CD14-positive monocyte (primary cell): ENCODE measurements around the gene TFEB. TPM values are rescaled to one million over a fixed set of nuclear protein-coding genes. Genes with fewer than 3 reads are reported as not detected.

ENCODE experiments used
- DNase-seq, 3 donors: peaks; one replicate each; pipeline ENCODE4 v3.0.0-alpha.2; 2011 to 2022
- H2AFZ ChIP-seq: 2 replicates; pipeline ENCODE4 v1.6.0; 2012; ENCODE audit warnings: mild to moderate bottlenecking, low read depth, low read length, inconsistent platforms; ENCODE audit not compliant: insufficient read depth, poor library complexity, severe bottlenecking
- H3K27ac ChIP-seq, 2 donors: 1 replicate in 1 of 2; 2 replicates in 1 of 2; pipeline ENCODE4 v1.5.1; 2012 to 2013; ENCODE audit warnings: low read length in 2 of 2, control low read depth in 1 of 2, inconsistent platforms in 1 of 2, low read depth in 1 of 2, mild to moderate bottlenecking in 1 of 2
- H3K27me3 ChIP-seq, 2 donors: one replicate each; pipeline versions ENCODE4 v1.6.0 to v1.6.1; 2011 to 2013; ENCODE audit warnings: low read length in 2 of 2; ENCODE audit not compliant: control insufficient read depth in 2 of 2, insufficient read depth in 2 of 2
- H3K36me3 ChIP-seq, 2 donors: replicated peaks in 1 of 2; 1 replicate in 1 of 2; 2 replicates in 1 of 2; pipeline versions ENCODE4 v1.5.1 to v1.6.1; 2012 to 2013; ENCODE audit warnings: low read length in 2 of 2, control low read depth in 1 of 2, inconsistent platforms in 1 of 2, mild to moderate bottlenecking in 1 of 2; ENCODE audit not compliant: insufficient read depth in 2 of 2, control insufficient read depth in 1 of 2
- H3K4me1 ChIP-seq, 2 donors: 1 replicate in 1 of 2; 2 replicates in 1 of 2; pipeline versions ENCODE4 v1.5.1 to v1.6.1; 2012 to 2013; ENCODE audit warnings: low read length in 2 of 2, control low read depth in 1 of 2, inconsistent platforms in 1 of 2, mild to moderate bottlenecking in 1 of 2, moderate library complexity in 1 of 2; ENCODE audit not compliant: insufficient read depth in 2 of 2, control insufficient read depth in 1 of 2
- H3K4me2 ChIP-seq: replicated peaks from 2 replicates; pipeline ENCODE3; 2012; ENCODE audit warnings: low read length, moderate library complexity, mild to moderate bottlenecking; ENCODE audit not compliant: poor library complexity, severe bottlenecking; ENCODE audit errors: extremely low read depth
- H3K4me3 ChIP-seq, 3 experiments: fragments of 200-600 bp in 1 of 3; sonication (generic) in 1 of 3; replicated peaks in 1 of 3; 1 replicate in 2 of 3; 2 replicates in 1 of 3; pipeline ENCODE4 v1.5.1; 2011 to 2013; ENCODE audit warnings: low read length in 3 of 3, mild to moderate bottlenecking in 3 of 3, control low read depth in 2 of 3, low read depth in 2 of 3, inconsistent platforms in 1 of 3, moderate library complexity in 1 of 3
- H3K79me2 ChIP-seq: 2 replicates; pipeline ENCODE4 v1.6.0; 2012; ENCODE audit warnings: mild to moderate bottlenecking, control low read depth, inconsistent platforms, low read length, moderate library complexity; ENCODE audit not compliant: insufficient read depth
- H3K9ac ChIP-seq: 2 replicates; pipeline ENCODE4 v1.6.0; 2017; ENCODE audit warnings: low read length, mild to moderate bottlenecking; ENCODE audit not compliant: insufficient read depth, poor library complexity, severe bottlenecking
- H3K9me3 ChIP-seq, 2 donors: replicated peaks in 1 of 2; 1 replicate in 1 of 2; 2 replicates in 1 of 2; pipeline versions ENCODE4 v1.5.1 to v1.6.1; 2012 to 2013; ENCODE audit warnings: low read length in 2 of 2, control low read depth in 1 of 2; ENCODE audit not compliant: control insufficient read depth in 1 of 2, insufficient read depth in 1 of 2
- H4K20me1 ChIP-seq: 2 replicates; pipeline ENCODE4 v1.6.0; 2012; ENCODE audit warnings: mild to moderate bottlenecking, low read length, control low read depth, moderate library complexity; ENCODE audit not compliant: insufficient read depth
- H3K27ac Mint-ChIP-seq, 7 donors: one replicate each; pipeline ENCODE4 v1.8.0; 2020; ENCODE audit warnings: mild to moderate bottlenecking in 7 of 7, mixed read lengths in 7 of 7, moderate library complexity in 6 of 7, inconsistent platforms in 2 of 7
- H3K27me3 Mint-ChIP-seq, 3 donors: one replicate each; pipeline ENCODE4 v1.8.0; 2021 to 2022; ENCODE audit warnings: low read depth in 3 of 3, mild to moderate bottlenecking in 3 of 3, mixed read lengths in 3 of 3, moderate library complexity in 3 of 3, inconsistent platforms in 1 of 3
- H3K36me3 Mint-ChIP-seq, 2 donors: one replicate each; pipeline ENCODE4 v1.8.0; 2020; ENCODE audit warnings: mixed read lengths in 2 of 2, inconsistent platforms in 1 of 2, mild to moderate bottlenecking in 1 of 2
- H3K4me1 Mint-ChIP-seq: one replicate; pipeline ENCODE4 v1.8.0; 2020; ENCODE audit warnings: mild to moderate bottlenecking, mixed read lengths
- H3K4me3 Mint-ChIP-seq, 2 donors: one replicate each; pipeline ENCODE4 v1.8.0; 2020; ENCODE audit warnings: mild to moderate bottlenecking in 2 of 2, mixed read lengths in 2 of 2, moderate library complexity in 1 of 2
- H3K9me3 Mint-ChIP-seq, 7 donors: one replicate each; pipeline ENCODE4 v1.8.0; 2020 to 2022; ENCODE audit warnings: mixed read lengths in 7 of 7, mild to moderate bottlenecking in 6 of 7, moderate library complexity in 6 of 7, inconsistent platforms in 2 of 7
- WGBS: methylation state at CpG from one replicate; pipeline ENCODE4 v1.1.5; 2013; ENCODE audit warnings: missing lambda C conversion rate; ENCODE audit not compliant: insufficient coverage; 5-methylcytosine and 5-hydroxymethylcytosine counted together
- intact Hi-C, 2 donors: fragments of 100-400 bp; cut with micrococcal nuclease; formaldehyde crosslinking; loops; one replicate each; pipeline versions ENCODE4 v1.15.0 to v1.15.1; 2023
- polyA plus RNA-seq, 3 donors: library from polyadenylated mRNA; depleted of rRNA in 1 of 3; unstranded in 2 of 3; stranded (reverse) in 1 of 3; fragments of 300-500 nt in 2 of 3; fragments of >200 nt in 1 of 3; fragmentation: Illumina TruSeq in 2 of 3; gene quantifications; 1 replicate in 2 of 3; 2 replicates in 1 of 3; pipeline ENCODE4 v1.2.3, GENCODE V29; 2012 to 2021
- TF ChIP-seq, protein P1 (sequence below): fragments of 200-600 bp; IDR thresholded peaks from one replicate; pipeline ENCODE4 v1.8.0; 2022; ENCODE audit warnings: antibody characterized with exemption, mild to moderate bottlenecking

TFEB gene
- polyA plus RNA-seq, 3 donors, result 42.6 to 60.0 (median 55.0) TPM

- H3K4me2 ChIP-seq, result no peak overlapping the region
- peaks cover 10% of the 10 kb centered on the region for H3K4me1 Mint-ChIP-seq
- H3K9ac ChIP-seq, result no peak overlapping the region
- H3K27ac Mint-ChIP-seq, result no peak overlapping the region
- H3K36me3 Mint-ChIP-seq, result no peaks in the 10 kb centered on the region
- no peak for DNase-seq
- H3K27me3 Mint-ChIP-seq, result peaks cover 0 to 6% (median 1%) of the 10 kb centered on the region in 3 donors
- 100% methylated on average over 1 of the region's 6 CpGs for WGBS
- no peak overlapping the region for H2AFZ ChIP-seq
- H3K9me3 Mint-ChIP-seq, result peaks cover 0 to 2% (median 0%) of the 10 kb centered on the region in 7 donors
- H3K36me3 ChIP-seq, result no peaks in the 10 kb centered on the region
- no peaks in the 10 kb centered on the region for H3K27me3 ChIP-seq
- no peak overlapping the region for H3K27ac ChIP-seq
- TF ChIP-seq, protein P1, sequence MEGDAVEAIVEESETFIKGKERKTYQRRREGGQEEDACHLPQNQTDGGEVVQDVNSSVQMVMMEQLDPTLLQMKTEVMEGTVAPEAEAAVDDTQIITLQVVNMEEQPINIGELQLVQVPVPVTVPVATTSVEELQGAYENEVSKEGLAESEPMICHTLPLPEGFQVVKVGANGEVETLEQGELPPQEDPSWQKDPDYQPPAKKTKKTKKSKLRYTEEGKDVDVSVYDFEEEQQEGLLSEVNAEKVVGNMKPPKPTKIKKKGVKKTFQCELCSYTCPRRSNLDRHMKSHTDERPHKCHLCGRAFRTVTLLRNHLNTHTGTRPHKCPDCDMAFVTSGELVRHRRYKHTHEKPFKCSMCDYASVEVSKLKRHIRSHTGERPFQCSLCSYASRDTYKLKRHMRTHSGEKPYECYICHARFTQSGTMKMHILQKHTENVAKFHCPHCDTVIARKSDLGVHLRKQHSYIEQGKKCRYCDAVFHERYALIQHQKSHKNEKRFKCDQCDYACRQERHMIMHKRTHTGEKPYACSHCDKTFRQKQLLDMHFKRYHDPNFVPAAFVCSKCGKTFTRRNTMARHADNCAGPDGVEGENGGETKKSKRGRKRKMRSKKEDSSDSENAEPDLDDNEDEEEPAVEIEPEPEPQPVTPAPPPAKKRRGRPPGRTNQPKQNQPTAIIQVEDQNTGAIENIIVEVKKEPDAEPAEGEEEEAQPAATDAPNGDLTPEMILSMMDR, result no peak
- H4K20me1 ChIP-seq, result no peaks in the 10 kb centered on the region
- no peak overlapping the region for H3K4me3 ChIP-seq
- H3K4me3 Mint-ChIP-seq, result no peak overlapping the region
- peaks cover 0 to 5% of the 10 kb centered on the region in 2 donors for H3K4me1 ChIP-seq
- no peaks in the 10 kb centered on the region for H3K9me3 ChIP-seq
- intact Hi-C loops, result no loop called here
- H3K79me2 ChIP-seq, result no peaks in the 10 kb centered on the region
These were observed 59.4 kb downstream of the TFEB start for GRCh38 chr6:41675992-41676391.

DNA sequence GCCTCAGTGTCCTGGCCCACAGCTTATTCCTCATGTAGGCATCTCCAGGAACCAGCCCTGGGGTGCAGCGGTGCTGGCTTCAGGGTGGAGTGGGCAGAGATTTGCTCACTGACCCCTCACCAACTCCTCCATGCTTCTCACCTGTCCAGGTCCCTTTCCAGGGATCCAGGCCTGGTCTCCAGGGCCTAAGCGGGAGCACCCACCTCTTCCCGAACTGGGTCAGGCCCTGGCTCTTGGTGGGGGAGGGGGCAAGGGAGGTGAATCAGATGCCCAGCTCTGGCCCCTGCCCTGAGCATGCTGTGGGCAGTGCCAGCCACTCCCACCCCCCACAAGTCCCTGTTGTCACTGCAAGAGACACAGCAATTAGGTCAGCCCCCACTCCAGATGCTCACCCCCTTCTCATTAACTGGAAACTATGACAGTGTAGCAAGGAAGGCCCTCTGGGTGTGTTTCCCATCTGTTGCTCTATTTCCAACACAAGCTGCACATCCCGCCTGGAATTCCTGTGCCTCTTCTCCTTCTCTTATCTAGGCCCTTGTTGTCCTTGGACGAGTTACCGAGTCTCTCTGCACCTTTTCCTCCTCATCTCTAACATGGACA lies 60.1 kb downstream of the TFEB start:
- 95% methylated on average over 3 of the region's 6 CpGs for WGBS
- H3K27me3 Mint-ChIP-seq, result peaks cover 3 to 6% (median 4%) of the 10 kb centered on the region in 3 donors
- Histone ChIP-seq H3K79me2 (no peaks in the 10 kb centered on the region), H3K27me3 (no peaks in the 10 kb centered on the region), H3K9me3 (no peaks in the 10 kb centered on the region), H3K4me2 (no peak overlapping the region), H3K9ac (no peak overlapping the region), H2AFZ (no peak overlapping the region), H3K27ac (no peak overlapping the region), H3K36me3 (no peaks in the 10 kb centered on the region), H4K20me1 (no peaks in the 10 kb centered on the region), H3K4me3 (no peak overlapping the region), H3K4me1 (peaks cover 0 to 5% of the 10 kb centered on the region in 2 donors)
- H3K36me3 Mint-ChIP-seq, result no peaks in the 10 kb centered on the region
- TF ChIP-seq, protein P1, result no peak
- peaks cover 0 to 3% (median 0%) of the 10 kb centered on the region in 7 donors for H3K9me3 Mint-ChIP-seq
- H3K4me1 Mint-ChIP-seq, result peaks cover 10% of the 10 kb centered on the region
- intact Hi-C loops, result no loop called here
- DNase-seq, result no peak
- H3K27ac Mint-ChIP-seq, result no peak overlapping the region
- H3K4me3 Mint-ChIP-seq, result no peak overlapping the region
